ENCODE results near the gene LRP1-AS. TPM values are rescaled to one million over a fixed set of nuclear protein-coding genes. Genes with fewer than 3 reads are reported as not detected.

LRP1-AS gene
- total RNA-seq, 1 donor from 2014 or later, result not detected

- Histone ChIP-seq H3K27ac (no peak overlapping the region), H3K9me3 (no peaks in the 10 kb centered on the region), H3K4me1 (no peaks in the 10 kb centered on the region), H3K36me3 (peaks cover 0 to 99% of the 10 kb centered on the region in 2 donors), H3K4me3 (no peak overlapping the region), H3K27me3 (no peaks in the 10 kb centered on the region)
- intact Hi-C loops (cut with DNase I), result no loop called here
- DNase-seq (ENCODE audit: extremely low spot score in 2 of 2), result no peak
- no peak for TF ChIP-seq POLR2AphosphoS5 (IDR thresholded peaks at IDR 0.05; ENCODE audit: insufficient read depth in 1 of 2, low read depth in 1 of 2)
- no peak for TF ChIP-seq CTCF (IDR thresholded peaks at IDR 0.05)
- no peak for TF ChIP-seq POLR2A (IDR thresholded peaks at IDR 0.05)
Measured at GRCh38 chr12:57195186-57195585, 47.8 kb upstream of the LRP1-AS start.

DNA sequence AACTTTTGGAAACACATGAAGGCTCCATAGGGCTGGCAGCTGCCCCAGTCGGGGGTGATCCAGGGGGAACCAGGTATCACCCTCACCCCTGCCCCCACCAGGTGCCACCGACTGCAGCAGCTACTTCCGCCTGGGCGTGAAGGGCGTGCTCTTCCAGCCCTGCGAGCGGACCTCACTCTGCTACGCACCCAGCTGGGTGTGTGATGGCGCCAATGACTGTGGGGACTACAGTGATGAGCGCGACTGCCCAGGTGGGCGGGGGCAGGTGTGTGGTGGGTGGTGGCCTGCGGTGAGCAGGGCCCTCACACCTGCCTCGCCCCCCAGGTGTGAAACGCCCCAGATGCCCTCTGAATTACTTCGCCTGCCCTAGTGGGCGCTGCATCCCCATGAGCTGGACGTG is 46.8 kb upstream of the LRP1-AS start:
- Histone ChIP-seq H3K36me3 (peaks cover 0 to 94% of the 10 kb centered on the region in 2 donors), H3K27ac (no peak overlapping the region), H3K4me1 (no peaks in the 10 kb centered on the region), H3K27me3 (no peaks in the 10 kb centered on the region), H3K9me3 (no peaks in the 10 kb centered on the region), H3K4me3 (no peak overlapping the region)
- no peak for DNase-seq (ENCODE audit: extremely low spot score in 2 of 2)
- no peak for TF ChIP-seq CTCF (IDR thresholded peaks at IDR 0.05)
- TF ChIP-seq POLR2A (IDR thresholded peaks at IDR 0.05), result no peak
- no peak for TF ChIP-seq POLR2AphosphoS5 (IDR thresholded peaks at IDR 0.05; ENCODE audit: insufficient read depth in 1 of 2, low read depth in 1 of 2)
- intact Hi-C loops (cut with DNase I), result no loop called here

GRCh38 chr12:57193706-57194245 is 46.4 kb upstream of the LRP1-AS start:
- no peak for TF ChIP-seq POLR2A (IDR thresholded peaks at IDR 0.05)
- TF ChIP-seq POLR2AphosphoS5 (IDR thresholded peaks at IDR 0.05; ENCODE audit: insufficient read depth in 1 of 2, low read depth in 1 of 2), result no peak
- TF ChIP-seq CTCF (IDR thresholded peaks at IDR 0.05), result no peak

DNA sequence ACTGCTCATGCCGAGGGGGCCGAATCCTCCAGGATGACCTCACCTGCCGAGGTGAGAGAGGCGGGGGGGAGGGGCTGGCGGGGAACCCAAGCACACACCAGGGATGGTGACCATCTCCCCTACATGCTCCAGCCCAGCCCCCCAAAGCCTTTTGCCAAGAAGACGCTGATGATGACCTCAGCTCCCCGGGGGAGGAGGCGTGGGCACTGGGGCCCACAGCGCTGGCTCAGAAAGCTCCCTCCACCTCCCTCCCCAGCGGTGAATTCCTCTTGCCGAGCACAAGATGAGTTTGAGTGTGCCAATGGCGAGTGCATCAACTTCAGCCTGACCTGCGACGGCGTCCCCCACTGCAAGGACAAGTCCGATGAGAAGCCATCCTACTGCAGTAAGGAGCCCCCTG is 45.5 kb upstream of the LRP1-AS start:
- no peak for DNase-seq (ENCODE audit: extremely low spot score in 2 of 2)
- Histone ChIP-seq H3K4me3 (no peak overlapping the region), H3K36me3 (peaks cover 0 to 94% of the 10 kb centered on the region in 2 donors), H3K9me3 (no peaks in the 10 kb centered on the region), H3K27me3 (no peaks in the 10 kb centered on the region), H3K27ac (no peak overlapping the region), H3K4me1 (no peaks in the 10 kb centered on the region)
- TF ChIP-seq POLR2AphosphoS5 (IDR thresholded peaks at IDR 0.05; ENCODE audit: insufficient read depth in 1 of 2, low read depth in 1 of 2) (no peak), CTCF (IDR thresholded peaks at IDR 0.05) (no peak), POLR2A (IDR thresholded peaks at IDR 0.05) (no peak)
- intact Hi-C loops (cut with DNase I), result no loop called here

More at GRCh38 chr12:57193706-57194245, 46.4 kb upstream of the LRP1-AS start:
- Histone ChIP-seq H3K36me3 (peaks cover 0 to 94% of the 10 kb centered on the region in 2 donors), H3K27ac (no peak overlapping the region), H3K4me1 (no peaks in the 10 kb centered on the region), H3K27me3 (no peaks in the 10 kb centered on the region), H3K9me3 (no peaks in the 10 kb centered on the region), H3K4me3 (no peak overlapping the region)
- no peak for DNase-seq (ENCODE audit: extremely low spot score in 2 of 2)
- intact Hi-C loops (cut with DNase I), result no loop called here

- intact Hi-C loops (cut with DNase I), result no loop called here
- H3K4me3 ChIP-seq, result no peak overlapping the region
- peaks cover 0 to 94% of the 10 kb centered on the region in 2 donors for H3K36me3 ChIP-seq
Measured at GRCh38 chr12:57191410-57191809, 44.0 kb upstream of the LRP1-AS start.

More at GRCh38 chr12:57191410-57191809, 44.0 kb upstream of the LRP1-AS start:
- DNase-seq (ENCODE audit: extremely low spot score in 2 of 2), result no peak
- Histone ChIP-seq H3K9me3 (no peaks in the 10 kb centered on the region), H3K4me1 (no peaks in the 10 kb centered on the region), H3K27me3 (no peaks in the 10 kb centered on the region), H3K27ac (no peak overlapping the region)
- TF ChIP-seq POLR2A (IDR thresholded peaks at IDR 0.05) (no peak), CTCF (IDR thresholded peaks at IDR 0.05) (no peak), POLR2AphosphoS5 (IDR thresholded peaks at IDR 0.05; ENCODE audit: insufficient read depth in 1 of 2, low read depth in 1 of 2) (no peak)

All from vagina (tissue), 2 donors.